CD14-positive monocyte (primary cell): ENCODE measurements around the gene B3GLCT. TPM values are rescaled to one million over a fixed set of nuclear protein-coding genes. Genes with fewer than 3 reads are reported as not detected.

ENCODE experiments used
- DNase-seq, 3 donors: peaks; one replicate each; pipeline ENCODE4 v3.0.0-alpha.2; 2011 to 2022
- H2AFZ ChIP-seq: 2 replicates; pipeline ENCODE4 v1.6.0; 2012; ENCODE audit warnings: mild to moderate bottlenecking, low read depth, low read length, inconsistent platforms; ENCODE audit not compliant: insufficient read depth, poor library complexity, severe bottlenecking
- H3K27ac ChIP-seq, 2 donors: 1 replicate in 1 of 2; 2 replicates in 1 of 2; pipeline ENCODE4 v1.5.1; 2012 to 2013; ENCODE audit warnings: low read length in 2 of 2, control low read depth in 1 of 2, inconsistent platforms in 1 of 2, low read depth in 1 of 2, mild to moderate bottlenecking in 1 of 2
- H3K27me3 ChIP-seq, 2 donors: one replicate each; pipeline versions ENCODE4 v1.6.0 to v1.6.1; 2011 to 2013; ENCODE audit warnings: low read length in 2 of 2; ENCODE audit not compliant: control insufficient read depth in 2 of 2, insufficient read depth in 2 of 2
- H3K36me3 ChIP-seq, 2 donors: replicated peaks in 1 of 2; 1 replicate in 1 of 2; 2 replicates in 1 of 2; pipeline versions ENCODE4 v1.5.1 to v1.6.1; 2012 to 2013; ENCODE audit warnings: low read length in 2 of 2, control low read depth in 1 of 2, inconsistent platforms in 1 of 2, mild to moderate bottlenecking in 1 of 2; ENCODE audit not compliant: insufficient read depth in 2 of 2, control insufficient read depth in 1 of 2
- H3K4me1 ChIP-seq, 2 donors: 1 replicate in 1 of 2; 2 replicates in 1 of 2; pipeline versions ENCODE4 v1.5.1 to v1.6.1; 2012 to 2013; ENCODE audit warnings: low read length in 2 of 2, control low read depth in 1 of 2, inconsistent platforms in 1 of 2, mild to moderate bottlenecking in 1 of 2, moderate library complexity in 1 of 2; ENCODE audit not compliant: insufficient read depth in 2 of 2, control insufficient read depth in 1 of 2
- H3K4me2 ChIP-seq: replicated peaks from 2 replicates; pipeline ENCODE3; 2012; ENCODE audit warnings: low read length, moderate library complexity, mild to moderate bottlenecking; ENCODE audit not compliant: poor library complexity, severe bottlenecking; ENCODE audit errors: extremely low read depth
- H3K4me3 ChIP-seq, 3 experiments: fragments of 200-600 bp in 1 of 3; sonication (generic) in 1 of 3; replicated peaks in 1 of 3; 1 replicate in 2 of 3; 2 replicates in 1 of 3; pipeline ENCODE4 v1.5.1; 2011 to 2013; ENCODE audit warnings: low read length in 3 of 3, mild to moderate bottlenecking in 3 of 3, control low read depth in 2 of 3, low read depth in 2 of 3, inconsistent platforms in 1 of 3, moderate library complexity in 1 of 3
- H3K79me2 ChIP-seq: 2 replicates; pipeline ENCODE4 v1.6.0; 2012; ENCODE audit warnings: mild to moderate bottlenecking, control low read depth, inconsistent platforms, low read length, moderate library complexity; ENCODE audit not compliant: insufficient read depth
- H3K9ac ChIP-seq: 2 replicates; pipeline ENCODE4 v1.6.0; 2017; ENCODE audit warnings: low read length, mild to moderate bottlenecking; ENCODE audit not compliant: insufficient read depth, poor library complexity, severe bottlenecking
- H3K9me3 ChIP-seq, 2 donors: replicated peaks in 1 of 2; 1 replicate in 1 of 2; 2 replicates in 1 of 2; pipeline versions ENCODE4 v1.5.1 to v1.6.1; 2012 to 2013; ENCODE audit warnings: low read length in 2 of 2, control low read depth in 1 of 2; ENCODE audit not compliant: control insufficient read depth in 1 of 2, insufficient read depth in 1 of 2
- H4K20me1 ChIP-seq: 2 replicates; pipeline ENCODE4 v1.6.0; 2012; ENCODE audit warnings: mild to moderate bottlenecking, low read length, control low read depth, moderate library complexity; ENCODE audit not compliant: insufficient read depth
- H3K27ac Mint-ChIP-seq, 7 donors: one replicate each; pipeline ENCODE4 v1.8.0; 2020; ENCODE audit warnings: mild to moderate bottlenecking in 7 of 7, mixed read lengths in 7 of 7, moderate library complexity in 6 of 7, inconsistent platforms in 2 of 7
- H3K27me3 Mint-ChIP-seq, 3 donors: one replicate each; pipeline ENCODE4 v1.8.0; 2021 to 2022; ENCODE audit warnings: low read depth in 3 of 3, mild to moderate bottlenecking in 3 of 3, mixed read lengths in 3 of 3, moderate library complexity in 3 of 3, inconsistent platforms in 1 of 3
- H3K36me3 Mint-ChIP-seq, 2 donors: one replicate each; pipeline ENCODE4 v1.8.0; 2020; ENCODE audit warnings: mixed read lengths in 2 of 2, inconsistent platforms in 1 of 2, mild to moderate bottlenecking in 1 of 2
- H3K4me1 Mint-ChIP-seq: one replicate; pipeline ENCODE4 v1.8.0; 2020; ENCODE audit warnings: mild to moderate bottlenecking, mixed read lengths
- H3K4me3 Mint-ChIP-seq, 2 donors: one replicate each; pipeline ENCODE4 v1.8.0; 2020; ENCODE audit warnings: mild to moderate bottlenecking in 2 of 2, mixed read lengths in 2 of 2, moderate library complexity in 1 of 2
- H3K9me3 Mint-ChIP-seq, 7 donors: one replicate each; pipeline ENCODE4 v1.8.0; 2020 to 2022; ENCODE audit warnings: mixed read lengths in 7 of 7, mild to moderate bottlenecking in 6 of 7, moderate library complexity in 6 of 7, inconsistent platforms in 2 of 7
- WGBS: methylation state at CpG from one replicate; pipeline ENCODE4 v1.1.5; 2013; ENCODE audit warnings: missing lambda C conversion rate; ENCODE audit not compliant: insufficient coverage; 5-methylcytosine and 5-hydroxymethylcytosine counted together
- intact Hi-C, 2 donors: fragments of 100-400 bp; cut with micrococcal nuclease; formaldehyde crosslinking; loops; one replicate each; pipeline versions ENCODE4 v1.15.0 to v1.15.1; 2023
- polyA plus RNA-seq, 3 donors: library from polyadenylated mRNA; depleted of rRNA in 1 of 3; unstranded in 2 of 3; stranded (reverse) in 1 of 3; fragments of 300-500 nt in 2 of 3; fragments of >200 nt in 1 of 3; fragmentation: Illumina TruSeq in 2 of 3; gene quantifications; 1 replicate in 2 of 3; 2 replicates in 1 of 3; pipeline ENCODE4 v1.2.3, GENCODE V29; 2012 to 2021
- TF ChIP-seq, protein P1 (sequence below): fragments of 200-600 bp; IDR thresholded peaks from one replicate; pipeline ENCODE4 v1.8.0; 2022; ENCODE audit warnings: antibody characterized with exemption, mild to moderate bottlenecking

Gene B3GLCT
- polyA plus RNA-seq, 3 donors = 0.63 to 2.0 (median 2.0) TPM

DNA sequence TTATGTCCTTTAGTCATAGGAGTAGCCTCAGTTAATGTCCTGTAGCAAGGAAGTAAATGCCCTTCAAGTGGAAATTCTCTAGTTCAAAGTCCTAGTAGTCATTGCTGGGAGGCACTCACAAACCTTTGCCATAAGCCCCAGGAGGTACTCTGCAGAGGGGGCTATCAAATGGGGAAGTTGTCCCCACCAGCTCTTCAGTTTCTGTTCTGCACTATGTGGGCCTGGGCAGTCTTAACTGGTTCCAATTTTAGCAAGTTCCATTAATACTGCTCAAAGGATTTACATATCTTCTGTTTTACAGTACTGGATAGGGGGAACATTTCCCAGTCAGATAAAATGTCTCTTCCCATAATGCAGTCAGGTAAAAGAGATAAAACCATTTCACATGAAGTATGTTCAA, 101.3 kb downstream of the B3GLCT start:
- no peaks in the 10 kb centered on the region for H3K4me1 ChIP-seq
- no peaks in the 10 kb centered on the region for H4K20me1 ChIP-seq
- H2AFZ ChIP-seq = no peak overlapping the region
- H3K4me1 Mint-ChIP-seq = no peaks in the 10 kb centered on the region
- H3K9me3 Mint-ChIP-seq = peaks cover 12 to 22% (median 15%) of the 10 kb centered on the region in 7 donors
- TF ChIP-seq, protein P1, sequence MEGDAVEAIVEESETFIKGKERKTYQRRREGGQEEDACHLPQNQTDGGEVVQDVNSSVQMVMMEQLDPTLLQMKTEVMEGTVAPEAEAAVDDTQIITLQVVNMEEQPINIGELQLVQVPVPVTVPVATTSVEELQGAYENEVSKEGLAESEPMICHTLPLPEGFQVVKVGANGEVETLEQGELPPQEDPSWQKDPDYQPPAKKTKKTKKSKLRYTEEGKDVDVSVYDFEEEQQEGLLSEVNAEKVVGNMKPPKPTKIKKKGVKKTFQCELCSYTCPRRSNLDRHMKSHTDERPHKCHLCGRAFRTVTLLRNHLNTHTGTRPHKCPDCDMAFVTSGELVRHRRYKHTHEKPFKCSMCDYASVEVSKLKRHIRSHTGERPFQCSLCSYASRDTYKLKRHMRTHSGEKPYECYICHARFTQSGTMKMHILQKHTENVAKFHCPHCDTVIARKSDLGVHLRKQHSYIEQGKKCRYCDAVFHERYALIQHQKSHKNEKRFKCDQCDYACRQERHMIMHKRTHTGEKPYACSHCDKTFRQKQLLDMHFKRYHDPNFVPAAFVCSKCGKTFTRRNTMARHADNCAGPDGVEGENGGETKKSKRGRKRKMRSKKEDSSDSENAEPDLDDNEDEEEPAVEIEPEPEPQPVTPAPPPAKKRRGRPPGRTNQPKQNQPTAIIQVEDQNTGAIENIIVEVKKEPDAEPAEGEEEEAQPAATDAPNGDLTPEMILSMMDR = no peak
- no peaks in the 10 kb centered on the region for H3K79me2 ChIP-seq
- intact Hi-C loops = no loop called here
- H3K9me3 ChIP-seq = peaks cover 0 to 3% of the 10 kb centered on the region in 2 donors
- H3K27ac ChIP-seq = no peak overlapping the region
- H3K27me3 Mint-ChIP-seq = no peaks in the 10 kb centered on the region
- no peaks in the 10 kb centered on the region for H3K27me3 ChIP-seq
- H3K36me3 ChIP-seq = no peaks in the 10 kb centered on the region
- H3K9ac ChIP-seq = no peak overlapping the region
- DNase-seq = no peak
- peaks cover 6 to 9% of the 10 kb centered on the region in 2 donors for H3K36me3 Mint-ChIP-seq
- H3K4me3 Mint-ChIP-seq = no peak overlapping the region
- no peak overlapping the region for H3K4me2 ChIP-seq
- H3K4me3 ChIP-seq = no peak overlapping the region
- H3K27ac Mint-ChIP-seq = no peak overlapping the region

DNA sequence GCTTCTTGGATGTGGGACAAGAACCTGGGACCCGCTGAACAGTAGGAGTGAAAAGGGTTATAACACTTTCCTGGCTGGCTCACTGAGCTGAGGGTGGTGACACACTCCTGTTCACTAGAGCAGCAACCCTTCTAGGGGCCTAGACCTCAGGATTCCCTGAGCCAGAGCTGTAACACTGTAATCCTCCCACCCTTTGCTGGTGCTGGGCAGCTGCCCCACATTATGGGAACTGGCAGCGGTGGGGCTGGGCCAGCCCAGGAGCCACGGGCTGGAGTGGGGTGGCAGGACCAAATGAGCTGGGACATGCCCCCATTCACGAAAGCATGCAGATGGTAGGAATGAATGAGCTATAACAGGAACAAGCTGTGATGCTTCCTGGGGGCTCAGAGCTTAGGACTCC, 110.6 kb downstream of the B3GLCT start:
- WGBS = 94% methylated on average over 4 of the region's 4 CpGs
- Histone ChIP-seq H3K9ac (no peak overlapping the region), H3K27me3 (no peaks in the 10 kb centered on the region), H2AFZ (no peak overlapping the region), H3K4me2 (no peak overlapping the region), H4K20me1 (no peaks in the 10 kb centered on the region), H3K4me3 (no peak overlapping the region), H3K27ac (no peak overlapping the region), H3K9me3 (peaks cover 30 to 33% of the 10 kb centered on the region in 2 donors), H3K79me2 (no peaks in the 10 kb centered on the region), H3K4me1 (no peaks in the 10 kb centered on the region), H3K36me3 (no peaks in the 10 kb centered on the region)
- Mint-ChIP-seq H3K27me3 (no peaks in the 10 kb centered on the region), H3K9me3 (peaks cover 24 to 49% (median 35%) of the 10 kb centered on the region in 7 donors), H3K4me3 (no peak overlapping the region), H3K27ac (no peak overlapping the region), H3K36me3 (no peaks in the 10 kb centered on the region), H3K4me1 (no peaks in the 10 kb centered on the region)
- intact Hi-C loops = no loop called here
- DNase-seq = no peak
- TF ChIP-seq, protein P1 = no peak
